SK-N-SH treated with all-trans-retinoic acid at 6 μM for 48 hours (cell line): ENCODE results near the gene SERP2.

ENCODE experiments used
- ATAC-seq: fragments of 200-7000 bp; cut with Tn5 transposase; 3 replicates; pipeline ENCODE4 v1.9.1; 2020; ENCODE audit warnings: mild to moderate bottlenecking, moderate library complexity
- BACH2 ChIP-seq: fragments of 250-450 bp; sonication (Bioruptor Pico); IDR thresholded peaks from 2 replicates; pipeline ENCODE4 v1.9.0; 2021; ENCODE audit warnings: mild to moderate bottlenecking, borderline replicate concordance
- CSDC2 ChIP-seq: fragments of 250-450 bp; sonication (Bioruptor Pico); IDR thresholded peaks from 2 replicates; pipeline ENCODE4 v1.5.0; 2020; ENCODE audit warnings: mild to moderate bottlenecking, moderate library complexity
- ESRRG ChIP-seq: fragments of 250-450 bp; sonication (Bioruptor Pico); IDR thresholded peaks from 2 replicates; pipeline ENCODE4 v1.6.1; 2021; ENCODE audit warnings: mild to moderate bottlenecking
- ISL1 ChIP-seq: fragments of 250-450 bp; sonication (Bioruptor Pico); IDR thresholded peaks from 2 replicates; pipeline ENCODE4 v2.1.2; 2022; ENCODE audit warnings: mild to moderate bottlenecking, moderate library complexity
- OSR1 ChIP-seq: fragments of 250-450 bp; sonication (Bioruptor Pico); IDR thresholded peaks from 2 replicates; pipeline ENCODE4 v1.8.0; 2022; ENCODE audit warnings: moderate library complexity, mild to moderate bottlenecking, inconsistent platforms
- PPARA ChIP-seq: fragments of 250-450 bp; sonication (Bioruptor Pico); IDR thresholded peaks from 2 replicates; pipeline ENCODE4 v1.5.0; 2020; ENCODE audit warnings: mild to moderate bottlenecking, borderline replicate concordance
- RARB ChIP-seq: fragments of 250-450 bp; sonication (Bioruptor Pico); IDR thresholded peaks from 2 replicates; pipeline ENCODE4 v1.8.0; 2021; ENCODE audit warnings: mild to moderate bottlenecking, moderate library complexity
- SNAI2 ChIP-seq: fragments of 250-450 bp; sonication (Bioruptor Pico); IDR thresholded peaks from 2 replicates; pipeline ENCODE4 v1.5.0; 2020; ENCODE audit warnings: mild to moderate bottlenecking, moderate library complexity
- TCF4 ChIP-seq: fragments of 250-450 bp; sonication (Bioruptor Pico); IDR thresholded peaks from 2 replicates; pipeline ENCODE4 v1.8.0; 2021; ENCODE audit warnings: mild to moderate bottlenecking, moderate library complexity, borderline replicate concordance
- TOX ChIP-seq: fragments of 250-450 bp; sonication (Bioruptor Pico); IDR thresholded peaks from 2 replicates; pipeline ENCODE4 v1.8.0; 2021; ENCODE audit warnings: mild to moderate bottlenecking, moderate library complexity, borderline replicate concordance
- ZC3H10 ChIP-seq: fragments of 250-450 bp; sonication (Bioruptor Pico); IDR thresholded peaks from 2 replicates; pipeline ENCODE4 v1.5.1; 2021; ENCODE audit warnings: mild to moderate bottlenecking, moderate library complexity
- ZFP3 ChIP-seq: fragments of 250-450 bp; sonication (Bioruptor Pico); IDR thresholded peaks from 2 replicates; pipeline ENCODE4 v1.5.0; 2020; ENCODE audit warnings: mild to moderate bottlenecking, moderate library complexity
- ZFP30 ChIP-seq: fragments of 450-650 bp; formaldehyde crosslinking; IDR thresholded peaks from 2 replicates; pipeline ENCODE4 v1.5.0; 2022; ENCODE audit warnings: mild to moderate bottlenecking, moderate library complexity
- ZNF565 ChIP-seq: fragments of 450-650 bp; formaldehyde crosslinking; conservative IDR thresholded peaks from 2 replicates; pipeline ENCODE4 v1.5.0; 2020; ENCODE audit warnings: low read depth, mild to moderate bottlenecking, moderate library complexity
- ZNF8 ChIP-seq: fragments of 450-650 bp; formaldehyde crosslinking; IDR thresholded peaks from 2 replicates; pipeline ENCODE4 v1.5.0; 2020; ENCODE audit warnings: mild to moderate bottlenecking, moderate library complexity
- TF ChIP-seq, protein P1 (sequence below): fragments of 250-450 bp; sonication (Bioruptor Pico); IDR thresholded peaks from 2 replicates; pipeline ENCODE4 v1.5.1; 2021; ENCODE audit warnings: mild to moderate bottlenecking, moderate library complexity
- TF ChIP-seq, protein P2 (sequence below): fragments of 250-450 bp; sonication (Bioruptor Pico); IDR thresholded peaks from 2 replicates; pipeline ENCODE4 v1.5.1; 2020; ENCODE audit warnings: low read depth, mild to moderate bottlenecking, moderate library complexity
- TF ChIP-seq, protein P3 (sequence below): fragments of 250-450 bp; sonication (Bioruptor Pico); IDR thresholded peaks from 2 replicates; pipeline ENCODE4 v1.8.0; 2021; ENCODE audit warnings: low read depth, mild to moderate bottlenecking, moderate library complexity, borderline replicate concordance
- TF ChIP-seq, protein P4 (sequence below): fragments of 250-450 bp; sonication (Bioruptor Pico); IDR thresholded peaks from 2 replicates; pipeline ENCODE4 v1.8.0; 2020; ENCODE audit warnings: mild to moderate bottlenecking, moderate library complexity, borderline replicate concordance

SERP2 gene

DNA sequence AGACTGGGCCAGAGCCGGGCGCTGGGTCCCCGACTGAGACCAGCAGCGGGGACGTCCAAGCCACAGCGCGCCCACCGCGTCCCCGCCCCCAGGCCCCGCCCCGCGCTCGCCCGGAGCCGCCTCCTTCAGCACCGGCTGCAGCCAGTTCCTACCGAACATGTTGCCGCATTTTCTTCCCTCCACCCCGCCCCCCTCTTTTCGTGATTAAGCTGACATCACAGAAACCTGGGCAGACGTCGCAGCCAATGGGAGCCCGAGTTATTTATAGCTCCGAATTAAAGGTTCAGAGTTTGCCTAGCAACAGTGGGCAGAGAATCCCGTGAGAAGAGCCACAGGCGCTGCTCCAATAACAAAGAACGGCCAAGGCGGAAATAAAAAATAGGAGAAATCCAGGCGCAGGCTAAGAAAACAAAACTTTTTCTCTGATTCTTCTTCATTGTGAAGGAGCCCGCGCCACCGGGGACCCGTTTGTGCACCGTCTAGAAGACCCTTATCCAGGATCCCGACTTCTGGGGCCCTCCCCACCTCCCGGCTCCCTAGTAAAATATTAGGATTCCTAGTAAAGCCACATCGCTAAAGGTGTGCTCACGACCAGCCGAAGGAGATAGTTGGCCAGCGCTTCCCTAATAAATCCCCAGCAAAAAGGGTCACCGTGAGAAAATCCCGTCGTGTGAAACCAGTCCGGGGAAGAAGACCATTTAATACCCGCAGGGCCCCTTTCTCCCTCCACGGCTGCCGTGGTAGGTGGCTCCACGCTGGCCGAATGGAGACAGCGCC lies 61.7 kb downstream of the SERP2 start:
- no peak for TF ChIP-seq ISL1 (CRISPR knock-in tag)
- TF ChIP-seq ZFP3 (CRISPR knock-in tag): no peak
- no peak for TF ChIP-seq ZFP30 (CRISPR knock-in tag)
- no peak for TF ChIP-seq RARB (CRISPR knock-in tag)
- no peak for TF ChIP-seq OSR1 (CRISPR knock-in tag)
- TF ChIP-seq SNAI2 (CRISPR knock-in tag): no peak
- TF ChIP-seq BACH2 (CRISPR knock-in tag): no peak
- TF ChIP-seq, protein P1, sequence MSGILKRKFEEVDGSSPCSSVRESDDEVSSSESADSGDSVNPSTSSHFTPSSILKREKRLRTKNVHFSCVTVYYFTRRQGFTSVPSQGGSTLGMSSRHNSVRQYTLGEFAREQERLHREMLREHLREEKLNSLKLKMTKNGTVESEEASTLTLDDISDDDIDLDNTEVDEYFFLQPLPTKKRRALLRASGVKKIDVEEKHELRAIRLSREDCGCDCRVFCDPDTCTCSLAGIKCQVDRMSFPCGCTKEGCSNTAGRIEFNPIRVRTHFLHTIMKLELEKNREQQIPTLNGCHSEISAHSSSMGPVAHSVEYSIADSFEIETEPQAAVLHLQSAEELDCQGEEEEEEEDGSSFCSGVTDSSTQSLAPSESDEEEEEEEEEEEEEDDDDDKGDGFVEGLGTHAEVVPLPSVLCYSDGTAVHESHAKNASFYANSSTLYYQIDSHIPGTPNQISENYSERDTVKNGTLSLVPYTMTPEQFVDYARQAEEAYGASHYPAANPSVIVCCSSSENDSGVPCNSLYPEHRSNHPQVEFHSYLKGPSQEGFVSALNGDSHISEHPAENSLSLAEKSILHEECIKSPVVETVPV (CRISPR knock-in tag): no peak
- TF ChIP-seq, protein P2, sequence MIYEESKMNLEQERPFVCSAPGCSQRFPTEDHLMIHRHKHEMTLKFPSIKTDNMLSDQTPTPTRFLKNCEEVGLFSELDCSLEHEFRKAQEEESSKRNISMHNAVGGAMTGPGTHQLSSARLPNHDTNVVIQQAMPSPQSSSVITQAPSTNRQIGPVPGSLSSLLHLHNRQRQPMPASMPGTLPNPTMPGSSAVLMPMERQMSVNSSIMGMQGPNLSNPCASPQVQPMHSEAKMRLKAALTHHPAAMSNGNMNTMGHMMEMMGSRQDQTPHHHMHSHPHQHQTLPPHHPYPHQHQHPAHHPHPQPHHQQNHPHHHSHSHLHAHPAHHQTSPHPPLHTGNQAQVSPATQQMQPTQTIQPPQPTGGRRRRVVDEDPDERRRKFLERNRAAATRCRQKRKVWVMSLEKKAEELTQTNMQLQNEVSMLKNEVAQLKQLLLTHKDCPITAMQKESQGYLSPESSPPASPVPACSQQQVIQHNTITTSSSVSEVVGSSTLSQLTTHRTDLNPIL (CRISPR knock-in tag): no peak
- TF ChIP-seq ESRRG (CRISPR knock-in tag): no peak
- TF ChIP-seq CSDC2: no peak
- TF ChIP-seq, protein P3, sequence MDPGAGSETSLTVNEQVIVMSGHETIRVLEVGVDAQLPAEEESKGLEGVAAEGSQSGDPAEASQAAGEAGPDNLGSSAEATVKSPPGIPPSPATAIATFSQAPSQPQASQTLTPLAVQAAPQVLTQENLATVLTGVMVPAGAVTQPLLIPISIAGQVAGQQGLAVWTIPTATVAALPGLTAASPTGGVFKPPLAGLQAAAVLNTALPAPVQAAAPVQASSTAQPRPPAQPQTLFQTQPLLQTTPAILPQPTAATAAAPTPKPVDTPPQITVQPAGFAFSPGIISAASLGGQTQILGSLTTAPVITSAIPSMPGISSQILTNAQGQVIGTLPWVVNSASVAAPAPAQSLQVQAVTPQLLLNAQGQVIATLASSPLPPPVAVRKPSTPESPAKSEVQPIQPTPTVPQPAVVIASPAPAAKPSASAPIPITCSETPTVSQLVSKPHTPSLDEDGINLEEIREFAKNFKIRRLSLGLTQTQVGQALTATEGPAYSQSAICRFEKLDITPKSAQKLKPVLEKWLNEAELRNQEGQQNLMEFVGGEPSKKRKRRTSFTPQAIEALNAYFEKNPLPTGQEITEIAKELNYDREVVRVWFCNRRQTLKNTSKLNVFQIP (CRISPR knock-in tag): no peak
- TF ChIP-seq ZNF565: no peak
- no peak for TF ChIP-seq ZNF8 (CRISPR knock-in tag)
- TF ChIP-seq ZC3H10: no peak
- no peak for TF ChIP-seq TCF4
- peak; percentile 59 for ATAC-seq

DNA sequence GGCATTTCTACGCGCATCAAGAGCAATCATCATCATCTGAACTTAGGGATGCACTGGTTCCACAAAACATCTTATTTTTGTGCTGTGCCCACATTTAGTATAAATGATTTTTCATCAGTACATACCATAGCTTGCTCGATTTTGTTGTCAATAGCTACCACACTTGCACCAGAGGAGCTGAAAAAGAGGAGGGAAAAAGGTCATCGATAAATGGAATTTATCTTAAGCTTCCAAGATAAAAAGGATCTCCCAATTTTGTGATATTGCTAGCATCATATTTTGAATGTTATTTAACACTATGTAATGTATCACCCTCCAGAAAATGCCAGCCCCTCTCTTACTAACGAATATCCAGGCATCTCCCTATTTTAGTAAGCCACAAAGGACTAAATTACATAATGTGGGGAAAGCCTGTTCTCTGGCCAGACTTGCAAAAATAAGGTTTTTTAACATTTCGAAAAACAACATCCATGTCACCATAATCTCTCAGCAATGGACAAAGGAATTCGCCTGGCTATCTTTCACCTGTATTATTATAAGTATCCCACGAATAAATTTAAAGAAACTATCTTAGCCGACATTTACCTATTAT lies 62.4 kb downstream of the SERP2 start:
- ATAC-seq: no peak
- no peak for TF ChIP-seq SNAI2 (CRISPR knock-in tag)
- no peak for TF ChIP-seq RARB (CRISPR knock-in tag)
- TF ChIP-seq, protein P3 (CRISPR knock-in tag): no peak
- TF ChIP-seq PPARA (CRISPR knock-in tag): no peak

DNA sequence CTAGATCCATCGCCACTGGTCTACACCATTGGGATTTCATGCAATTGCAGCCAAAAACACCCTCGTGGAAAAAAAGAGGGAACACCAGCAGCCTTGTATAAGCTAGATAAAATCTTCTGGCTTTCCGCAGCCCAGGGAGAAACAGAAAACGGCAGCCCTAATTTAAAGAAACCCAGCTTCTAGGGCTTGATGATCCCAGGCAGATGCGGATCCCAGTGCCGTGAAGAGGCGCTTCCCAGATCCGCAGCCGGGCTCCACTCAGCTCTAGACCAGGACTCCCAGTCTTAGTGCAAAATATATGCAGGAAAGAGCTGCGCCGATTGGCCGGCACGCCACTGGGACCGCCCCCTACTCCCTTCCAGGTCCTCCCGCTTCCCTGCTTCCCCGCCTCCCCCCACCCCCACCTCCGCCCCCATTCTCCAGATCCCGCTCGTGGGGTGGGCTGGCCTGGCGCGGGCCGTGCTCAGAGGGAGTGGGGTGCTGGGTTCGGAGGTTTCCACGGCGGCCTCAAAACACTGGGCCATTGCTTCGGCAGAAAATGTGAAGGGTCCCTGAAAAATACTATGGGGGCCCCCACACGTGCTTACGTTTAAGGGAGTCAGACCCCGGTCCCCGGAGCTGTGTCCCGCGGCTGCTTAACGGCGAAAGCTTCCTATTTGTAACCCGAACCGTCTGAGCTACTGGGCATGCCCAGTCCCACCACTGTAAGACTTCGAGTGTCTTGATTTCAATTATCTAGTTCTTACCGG lies 63.1 kb downstream of the SERP2 start:
- TF ChIP-seq TOX (CRISPR knock-in tag) (0 out of 2 replicates have a peak, but pooled peaks have one; percentile 6), ZC3H10 (no peak)
- TF ChIP-seq, protein P4, sequence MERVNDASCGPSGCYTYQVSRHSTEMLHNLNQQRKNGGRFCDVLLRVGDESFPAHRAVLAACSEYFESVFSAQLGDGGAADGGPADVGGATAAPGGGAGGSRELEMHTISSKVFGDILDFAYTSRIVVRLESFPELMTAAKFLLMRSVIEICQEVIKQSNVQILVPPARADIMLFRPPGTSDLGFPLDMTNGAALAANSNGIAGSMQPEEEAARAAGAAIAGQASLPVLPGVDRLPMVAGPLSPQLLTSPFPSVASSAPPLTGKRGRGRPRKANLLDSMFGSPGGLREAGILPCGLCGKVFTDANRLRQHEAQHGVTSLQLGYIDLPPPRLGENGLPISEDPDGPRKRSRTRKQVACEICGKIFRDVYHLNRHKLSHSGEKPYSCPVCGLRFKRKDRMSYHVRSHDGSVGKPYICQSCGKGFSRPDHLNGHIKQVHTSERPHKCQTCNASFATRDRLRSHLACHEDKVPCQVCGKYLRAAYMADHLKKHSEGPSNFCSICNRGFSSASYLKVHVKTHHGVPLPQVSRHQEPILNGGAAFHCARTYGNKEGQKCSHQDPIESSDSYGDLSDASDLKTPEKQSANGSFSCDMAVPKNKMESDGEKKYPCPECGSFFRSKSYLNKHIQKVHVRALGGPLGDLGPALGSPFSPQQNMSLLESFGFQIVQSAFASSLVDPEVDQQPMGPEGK: 0 out of 2 replicates have a peak, but pooled peaks have one; percentile 7
- TF ChIP-seq, protein P1 (CRISPR knock-in tag): peak; percentile 72; the same call in 1 of the 2 replicates
- peak; percentile 91 for ATAC-seq
